SU-DHL-6 (cell line): Measurements from ENCODE around the gene VAMP3.

Source experiments
- H2AFZ ChIP-seq: fragments of 200-600 bp; sonication (generic); 2 replicates; pipeline ENCODE4 v1.6.1; 2014; ENCODE audit warnings: low read depth, mild to moderate bottlenecking, moderate library complexity, mixed read lengths, antibody characterized with exemption, low read length; ENCODE audit not compliant: severe bottlenecking
- H3F3A ChIP-seq: fragments of 200-600 bp; shearing (Covaris generic); 2 replicates; pipeline ENCODE4 v1.6.0; 2016; ENCODE audit warnings: antibody characterized with exemption, mild to moderate bottlenecking; ENCODE audit not compliant: insufficient read depth
- H3K27ac ChIP-seq: fragments of 200-600 bp; sonication (generic); 2 replicates; pipeline ENCODE4 v1.5.1; 2016; ENCODE audit warnings: low read depth, mild to moderate bottlenecking, low read length, moderate library complexity, mixed read lengths
- H3K27me3 ChIP-seq: fragments of 200-600 bp; sonication (generic), shearing (Covaris generic); 2 replicates; pipeline ENCODE4 v1.6.0; 2014; ENCODE audit warnings: mild to moderate bottlenecking, low read length
- H3K36me3 ChIP-seq: fragments of 200-600 bp; sonication (generic); 2 replicates; pipeline ENCODE4 v1.6.1; 2014; ENCODE audit warnings: mild to moderate bottlenecking, low read length, mixed read lengths
- H3K4me2 ChIP-seq: fragments of 300-600, 200-600 bp; shearing (Covaris generic), sonication (generic); 2 replicates; pipeline ENCODE4 v1.6.0; 2014; ENCODE audit warnings: low read length, low read depth, mild to moderate bottlenecking; ENCODE audit not compliant: poor library complexity, severe bottlenecking
- H3K4me3 ChIP-seq: fragments of 200-600 bp; sonication (generic); 2 replicates; pipeline ENCODE4 v1.5.1; 2014; ENCODE audit warnings: antibody characterized with exemption, low read length, mild to moderate bottlenecking, mixed read lengths; ENCODE audit not compliant: insufficient read depth, poor library complexity, severe bottlenecking
- H3K79me2 ChIP-seq: fragments of 200-600 bp; sonication (generic); 2 replicates; pipeline ENCODE4 v1.6.1; 2014; ENCODE audit warnings: mild to moderate bottlenecking, low read length, moderate library complexity; ENCODE audit not compliant: insufficient read depth
- H3K9ac ChIP-seq: fragments of 200-600 bp; sonication (generic); 2 replicates; pipeline ENCODE4 v1.7.0; 2014; ENCODE audit warnings: mild to moderate bottlenecking, low read length
- H3K9me2 ChIP-seq: fragments of 200-600 bp; sonication (generic); replicated peaks from 2 replicates; pipeline ENCODE4 v1.6.1; 2014; ENCODE audit warnings: low read length; ENCODE audit not compliant: insufficient read depth
- H3K9me3 ChIP-seq: fragments of 200-600 bp; sonication (generic); 2 replicates; pipeline ENCODE4 v1.6.1; 2014; ENCODE audit warnings: low read length, mixed read lengths; ENCODE audit not compliant: insufficient read depth
- H4K20me1 ChIP-seq: fragments of 200-600 bp; sonication (generic); 2 replicates; pipeline ENCODE4 v1.6.1; 2014; ENCODE audit warnings: low read depth, mild to moderate bottlenecking, antibody characterized with exemption, low read length, moderate library complexity, mixed read lengths
- CTCF ChIP-seq: fragments of 200-600 bp; sonication (generic); IDR thresholded peaks from one replicate; pipeline ENCODE4 v1.5.1; 2017; ENCODE audit warnings: antibody characterized with exemption, mild to moderate bottlenecking, low read length, moderate library complexity; ENCODE audit not compliant: insufficient read depth, poor library complexity, severe bottlenecking
- EZH2phosphoT487 ChIP-seq: fragments of 200-600 bp; sonication (generic), shearing (Covaris generic); conservative IDR thresholded peaks from 2 replicates; pipeline ENCODE4 v1.6.1; 2018; ENCODE audit warnings: mild to moderate bottlenecking, antibody characterized with exemption, low read length, moderate library complexity, mixed read lengths

The VAMP3 gene

GRCh38 chr1:7726623-7727022, 44.5 kb upstream of the VAMP3 start:
- Histone ChIP-seq H3K36me3 (no peaks in the 10 kb centered on the region), H3F3A (no peaks in the 10 kb centered on the region), H3K9me3 (no peaks in the 10 kb centered on the region), H3K27ac (no peak overlapping the region), H3K4me3 (no peak overlapping the region), H3K4me2 (no peak overlapping the region), H3K27me3 (no peaks in the 10 kb centered on the region), H3K9ac (no peak overlapping the region), H3K9me2 (no peaks in the 10 kb centered on the region), H4K20me1 (no peaks in the 10 kb centered on the region), H2AFZ (no peak overlapping the region), H3K79me2 (no peaks in the 10 kb centered on the region)
- no peak for TF ChIP-seq EZH2phosphoT487
- no peak for TF ChIP-seq CTCF

- Histone ChIP-seq H3K27me3 (no peaks in the 10 kb centered on the region), H3K27ac (no peak overlapping the region)
Observed at GRCh38 chr1:7727809-7728471, 43.2 kb upstream of the VAMP3 start.

GRCh38 chr1:7729761-7730160, 41.3 kb upstream of the VAMP3 start:
- no peaks in the 10 kb centered on the region for H3F3A ChIP-seq
- H2AFZ ChIP-seq = no peak overlapping the region
- H3K9me3 ChIP-seq = no peaks in the 10 kb centered on the region
- TF ChIP-seq CTCF (no peak), EZH2phosphoT487 (no peak)
- no peaks in the 10 kb centered on the region for H3K27me3 ChIP-seq
- H3K79me2 ChIP-seq = no peaks in the 10 kb centered on the region
- H3K36me3 ChIP-seq = no peaks in the 10 kb centered on the region
- H3K27ac ChIP-seq = no peak overlapping the region
- no peak overlapping the region for H3K4me2 ChIP-seq
- H3K4me3 ChIP-seq = no peak overlapping the region
- no peaks in the 10 kb centered on the region for H3K9me2 ChIP-seq
- no peaks in the 10 kb centered on the region for H4K20me1 ChIP-seq
- no peak overlapping the region for H3K9ac ChIP-seq

More at GRCh38 chr1:7727809-7728471, 43.2 kb upstream of the VAMP3 start:
- no peaks in the 10 kb centered on the region for H3F3A ChIP-seq
- no peak overlapping the region for H3K9ac ChIP-seq
- H2AFZ ChIP-seq = no peak overlapping the region
- H3K79me2 ChIP-seq = no peaks in the 10 kb centered on the region
- no peak overlapping the region for H3K4me3 ChIP-seq
- H3K9me3 ChIP-seq = no peaks in the 10 kb centered on the region
- no peaks in the 10 kb centered on the region for H3K9me2 ChIP-seq
- no peaks in the 10 kb centered on the region for H4K20me1 ChIP-seq
- TF ChIP-seq EZH2phosphoT487 = no peak
- TF ChIP-seq CTCF = no peak
- no peak overlapping the region for H3K4me2 ChIP-seq
- no peaks in the 10 kb centered on the region for H3K36me3 ChIP-seq
